ENCODE results near the gene OBSCN. TPM values are rescaled to one million over a fixed set of nuclear protein-coding genes. Genes with fewer than 3 reads are reported as not detected.

The OBSCN gene
- total RNA-seq, 6 experiments from 2014 or later = 0.27 to 1.8 (median 0.53) TPM

GRCh38 chr1:228214921-228215662, 7.2 kb downstream of the OBSCN start:
- H3K9me3 Mint-ChIP-seq = no peaks in the 10 kb centered on the region
- no peaks in the 10 kb centered on the region for H3K36me3 Mint-ChIP-seq (ENCODE audit: low read depth)
- no peaks in the 10 kb centered on the region for H3K27me3 Mint-ChIP-seq (ENCODE audit: insufficient read depth)
- H3K27ac Mint-ChIP-seq = no peak overlapping the region
- no peak for DNase-seq
- H3K4me3 Mint-ChIP-seq = no peak overlapping the region
- TF ChIP-seq CTCF (IDR thresholded peaks at IDR 0.05) = no peak
- H3K4me1 Mint-ChIP-seq (ENCODE audit: low read depth) = no peaks in the 10 kb centered on the region

- Mint-ChIP-seq H3K4me1 (ENCODE audit: low read depth) (no peaks in the 10 kb centered on the region), H3K9me3 (no peaks in the 10 kb centered on the region), H3K4me3 (no peak overlapping the region), H3K36me3 (ENCODE audit: low read depth) (no peaks in the 10 kb centered on the region), H3K27me3 (ENCODE audit: insufficient read depth) (no peaks in the 10 kb centered on the region), H3K27ac (no peak overlapping the region)
- no peak for TF ChIP-seq CTCF (IDR thresholded peaks at IDR 0.05)
- no peak for DNase-seq
Observed at GRCh38 chr1:228215663-228216116, 7.8 kb downstream of the OBSCN start.

- no peaks in the 10 kb centered on the region for H3K36me3 Mint-ChIP-seq (ENCODE audit: low read depth)
- H3K4me3 Mint-ChIP-seq = no peak overlapping the region
- no peaks in the 10 kb centered on the region for H3K9me3 Mint-ChIP-seq
- H3K27me3 Mint-ChIP-seq (ENCODE audit: insufficient read depth) = 0 out of 2 replicates have a peak, but pooled peaks cover 2% of the 10 kb centered on the region
- no peak for TF ChIP-seq CTCF (IDR thresholded peaks at IDR 0.05)
- no peak overlapping the region for H3K27ac Mint-ChIP-seq
- no peaks in the 10 kb centered on the region for H3K4me1 Mint-ChIP-seq (ENCODE audit: low read depth)
- no peak for DNase-seq
Observed at GRCh38 chr1:228216371-228217320, 8.8 kb downstream of the OBSCN start.

DNA sequence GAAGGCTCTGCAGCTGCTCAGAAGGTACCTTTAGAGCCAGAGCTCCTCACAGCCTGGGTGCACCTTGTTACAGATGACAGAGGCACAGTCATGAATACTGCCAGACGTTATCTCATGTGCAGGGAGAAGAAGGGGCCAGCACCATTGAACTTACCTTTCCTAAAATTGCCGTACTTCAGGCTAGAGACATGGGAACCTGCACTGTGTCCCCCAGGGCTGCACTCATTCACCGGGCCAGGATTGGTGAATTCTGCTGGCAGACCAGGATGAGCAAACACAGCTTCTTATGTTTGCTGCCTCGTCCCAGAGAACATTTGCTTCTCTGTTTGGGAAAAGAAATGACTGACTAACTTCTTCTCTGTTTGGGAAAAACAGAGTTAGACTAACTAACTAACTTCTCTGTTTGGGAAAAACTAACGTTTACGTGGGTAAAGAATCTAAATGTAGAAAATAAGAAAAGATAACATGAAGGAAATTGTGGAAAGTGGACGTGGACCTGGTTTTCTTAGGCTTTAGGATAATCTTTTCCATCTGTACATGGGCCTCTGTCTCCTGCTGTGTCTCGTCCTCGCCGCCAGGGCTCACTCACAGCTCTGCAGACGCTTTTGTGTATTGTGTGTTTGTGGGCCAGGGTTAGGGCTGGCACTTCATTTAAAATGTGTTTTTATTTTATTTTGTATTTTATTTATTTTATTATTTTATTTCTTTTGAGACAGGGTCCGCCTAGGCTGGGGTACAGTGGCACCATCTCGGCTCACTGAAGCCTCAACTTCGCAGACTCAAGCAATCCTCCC, 9.9 kb downstream of the OBSCN start:
- H3K9me3 Mint-ChIP-seq = no peaks in the 10 kb centered on the region
- H3K4me3 Mint-ChIP-seq = no peak overlapping the region
- H3K27me3 Mint-ChIP-seq (ENCODE audit: insufficient read depth) = peaks cover 5% of the 10 kb centered on the region; the same call in 1 of the 2 replicates
- no peak overlapping the region for H3K27ac Mint-ChIP-seq
- no peaks in the 10 kb centered on the region for H3K36me3 Mint-ChIP-seq (ENCODE audit: low read depth)
- no peaks in the 10 kb centered on the region for H3K4me1 Mint-ChIP-seq (ENCODE audit: low read depth)
- TF ChIP-seq CTCF (IDR thresholded peaks at IDR 0.05) = peak; percentile 47
- DNase-seq = no peak
